ENCODE results near the gene CRYL1.

DNA sequence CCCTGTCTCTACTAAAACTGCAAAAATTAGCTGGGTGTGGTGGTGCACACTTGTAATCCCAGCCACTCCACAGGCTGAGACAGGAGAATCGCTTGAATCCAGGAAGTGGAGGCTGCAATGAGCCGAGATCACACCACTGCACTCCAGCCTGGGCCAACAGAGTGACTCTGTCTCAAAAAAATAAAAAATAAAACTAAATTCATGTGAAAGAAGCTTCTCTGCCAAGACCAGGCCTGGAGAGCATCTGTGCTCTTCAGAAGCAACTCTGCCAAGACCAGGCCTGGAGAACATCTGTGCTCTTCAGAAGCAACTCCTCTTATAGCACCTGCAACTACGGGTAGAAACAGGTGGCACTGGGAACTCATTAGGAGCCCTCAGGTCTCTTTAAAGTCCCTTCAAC lies 37.7 kb downstream of the CRYL1 start:
- TF ChIP-seq POLR2A (conservative IDR thresholded peaks at IDR 0.05) (no peak), ZNF134 (CRISPR knock-in tag; conservative IDR thresholded peaks at IDR 0.05) (no peak)
- TF ChIP-seq, protein P1, sequence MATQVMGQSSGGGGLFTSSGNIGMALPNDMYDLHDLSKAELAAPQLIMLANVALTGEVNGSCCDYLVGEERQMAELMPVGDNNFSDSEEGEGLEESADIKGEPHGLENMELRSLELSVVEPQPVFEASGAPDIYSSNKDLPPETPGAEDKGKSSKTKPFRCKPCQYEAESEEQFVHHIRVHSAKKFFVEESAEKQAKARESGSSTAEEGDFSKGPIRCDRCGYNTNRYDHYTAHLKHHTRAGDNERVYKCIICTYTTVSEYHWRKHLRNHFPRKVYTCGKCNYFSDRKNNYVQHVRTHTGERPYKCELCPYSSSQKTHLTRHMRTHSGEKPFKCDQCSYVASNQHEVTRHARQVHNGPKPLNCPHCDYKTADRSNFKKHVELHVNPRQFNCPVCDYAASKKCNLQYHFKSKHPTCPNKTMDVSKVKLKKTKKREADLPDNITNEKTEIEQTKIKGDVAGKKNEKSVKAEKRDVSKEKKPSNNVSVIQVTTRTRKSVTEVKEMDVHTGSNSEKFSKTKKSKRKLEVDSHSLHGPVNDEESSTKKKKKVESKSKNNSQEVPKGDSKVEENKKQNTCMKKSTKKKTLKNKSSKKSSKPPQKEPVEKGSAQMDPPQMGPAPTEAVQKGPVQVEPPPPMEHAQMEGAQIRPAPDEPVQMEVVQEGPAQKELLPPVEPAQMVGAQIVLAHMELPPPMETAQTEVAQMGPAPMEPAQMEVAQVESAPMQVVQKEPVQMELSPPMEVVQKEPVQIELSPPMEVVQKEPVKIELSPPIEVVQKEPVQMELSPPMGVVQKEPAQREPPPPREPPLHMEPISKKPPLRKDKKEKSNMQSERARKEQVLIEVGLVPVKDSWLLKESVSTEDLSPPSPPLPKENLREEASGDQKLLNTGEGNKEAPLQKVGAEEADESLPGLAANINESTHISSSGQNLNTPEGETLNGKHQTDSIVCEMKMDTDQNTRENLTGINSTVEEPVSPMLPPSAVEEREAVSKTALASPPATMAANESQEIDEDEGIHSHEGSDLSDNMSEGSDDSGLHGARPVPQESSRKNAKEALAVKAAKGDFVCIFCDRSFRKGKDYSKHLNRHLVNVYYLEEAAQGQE (IDR thresholded peaks at IDR 0.05; ENCODE audit: borderline replicate concordance) = no peak
- TF ChIP-seq, protein P1 (CRISPR knock-in tag; IDR thresholded peaks at IDR 0.05; ENCODE audit: low read depth) = no peak

Measured in K562 (cell line).